Muscle layer of colon (tissue), 2 donors: ENCODE data around the gene TOPAZ1.

ENCODE experiments used
- H3K27ac ChIP-seq: one replicate; pipeline ENCODE4 v1.7.0; 2013; ENCODE audit warnings: low read depth, mild to moderate bottlenecking, low read length, moderate library complexity
- H3K27me3 ChIP-seq, 2 donors: one replicate each; pipeline ENCODE4 v1.7.0; 2013; ENCODE audit warnings: low read length in 2 of 2, mild to moderate bottlenecking in 2 of 2; ENCODE audit not compliant: insufficient read depth in 2 of 2, control insufficient read depth in 1 of 2
- H3K36me3 ChIP-seq: one replicate; pipeline ENCODE4 v1.7.0; 2013; ENCODE audit warnings: mild to moderate bottlenecking, low read length; ENCODE audit not compliant: insufficient read depth
- H3K4me1 ChIP-seq: one replicate; pipeline ENCODE4 v1.7.0; 2013; ENCODE audit warnings: mild to moderate bottlenecking, low read length; ENCODE audit not compliant: insufficient read depth
- H3K4me3 ChIP-seq, 2 donors: one replicate each; pipeline ENCODE4 v1.7.0; 2013; ENCODE audit warnings: low read length in 2 of 2, low read depth in 1 of 2, mild to moderate bottlenecking in 1 of 2, moderate library complexity in 1 of 2
- H3K9ac ChIP-seq: one replicate; pipeline ENCODE4 v1.7.0; 2013; ENCODE audit warnings: low read length
- H3K9me3 ChIP-seq: one replicate; pipeline ENCODE4 v1.7.0; 2013; ENCODE audit warnings: mild to moderate bottlenecking, low read length
- donor health status: abdominal sarcoma.
- donor health status: Adenocarcinoma of cecum.

The TOPAZ1 gene

DNA sequence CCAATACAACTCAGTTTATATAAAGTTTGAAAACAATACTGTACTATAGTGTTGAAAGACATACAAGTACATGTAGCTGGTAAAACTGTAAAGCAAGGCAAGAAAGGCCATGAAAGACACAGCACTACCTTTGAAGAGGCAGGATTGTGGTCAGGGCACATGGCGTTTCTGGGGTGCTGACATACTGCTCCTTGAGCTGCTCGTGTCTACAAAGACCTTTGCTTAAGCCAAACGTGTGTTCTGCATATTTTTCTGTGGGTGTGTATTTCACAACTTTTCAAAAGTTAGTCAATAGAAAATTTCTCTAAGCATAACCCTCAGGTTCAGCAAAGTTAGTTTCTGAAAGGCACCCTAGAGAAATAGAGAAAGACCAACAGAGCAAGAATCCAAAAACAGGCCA lies 14.1 kb upstream of the TOPAZ1 start:
- Histone ChIP-seq H3K4me3 (no peak overlapping the region), H3K36me3 (no peaks in the 10 kb centered on the region), H3K9me3 (no peaks in the 10 kb centered on the region), H3K27me3 (no peaks in the 10 kb centered on the region), H3K4me1 (no peaks in the 10 kb centered on the region), H3K9ac (no peak overlapping the region), H3K27ac (no peak overlapping the region)

DNA sequence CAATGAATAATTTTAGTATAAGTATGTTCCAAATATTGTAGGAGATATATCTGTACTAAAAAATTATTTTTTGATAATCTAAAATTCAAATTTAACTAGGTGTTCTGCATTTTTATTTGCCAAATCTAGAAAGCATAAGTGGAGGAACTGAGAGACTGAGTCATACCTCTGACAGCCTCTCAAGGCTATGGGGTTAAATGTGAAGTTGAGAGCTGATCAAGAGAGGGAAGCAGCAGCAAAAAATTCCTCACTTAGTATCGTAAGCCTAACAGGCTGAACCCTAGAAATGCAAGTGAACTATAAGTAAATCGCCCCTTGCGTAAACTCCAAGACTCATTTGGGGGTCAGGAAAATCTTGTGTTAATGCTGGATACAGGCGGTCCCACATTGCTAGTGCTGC lies 12.8 kb upstream of the TOPAZ1 start:
- Histone ChIP-seq H3K36me3 (no peaks in the 10 kb centered on the region), H3K27ac (no peak overlapping the region), H3K4me3 (no peak overlapping the region), H3K4me1 (no peaks in the 10 kb centered on the region), H3K9ac (no peak overlapping the region), H3K27me3 (no peaks in the 10 kb centered on the region), H3K9me3 (no peaks in the 10 kb centered on the region)

DNA sequence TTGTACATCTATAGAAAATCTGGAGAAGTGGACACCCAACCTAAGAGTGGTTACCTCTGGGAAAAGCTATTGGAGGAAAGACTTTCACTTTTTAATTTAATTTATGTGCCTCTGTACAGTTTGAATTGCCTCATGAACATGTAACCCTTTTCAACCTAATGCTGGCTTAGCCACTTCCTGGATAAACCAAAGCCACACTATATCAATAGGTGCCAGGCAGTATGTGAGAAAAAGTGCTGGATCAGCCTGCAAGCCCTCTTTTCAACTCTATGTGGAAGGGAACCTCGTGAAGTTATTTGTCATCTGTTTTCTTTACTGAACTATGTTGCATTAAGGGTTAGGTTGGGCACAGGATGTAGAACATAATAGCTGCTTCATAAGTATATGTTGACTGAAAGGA lies 9.3 kb upstream of the TOPAZ1 start:
- Histone ChIP-seq H3K27ac (no peak overlapping the region), H3K4me3 (no peak overlapping the region), H3K9ac (no peak overlapping the region), H3K36me3 (no peaks in the 10 kb centered on the region), H3K4me1 (no peaks in the 10 kb centered on the region), H3K9me3 (no peaks in the 10 kb centered on the region), H3K27me3 (no peaks in the 10 kb centered on the region)

DNA sequence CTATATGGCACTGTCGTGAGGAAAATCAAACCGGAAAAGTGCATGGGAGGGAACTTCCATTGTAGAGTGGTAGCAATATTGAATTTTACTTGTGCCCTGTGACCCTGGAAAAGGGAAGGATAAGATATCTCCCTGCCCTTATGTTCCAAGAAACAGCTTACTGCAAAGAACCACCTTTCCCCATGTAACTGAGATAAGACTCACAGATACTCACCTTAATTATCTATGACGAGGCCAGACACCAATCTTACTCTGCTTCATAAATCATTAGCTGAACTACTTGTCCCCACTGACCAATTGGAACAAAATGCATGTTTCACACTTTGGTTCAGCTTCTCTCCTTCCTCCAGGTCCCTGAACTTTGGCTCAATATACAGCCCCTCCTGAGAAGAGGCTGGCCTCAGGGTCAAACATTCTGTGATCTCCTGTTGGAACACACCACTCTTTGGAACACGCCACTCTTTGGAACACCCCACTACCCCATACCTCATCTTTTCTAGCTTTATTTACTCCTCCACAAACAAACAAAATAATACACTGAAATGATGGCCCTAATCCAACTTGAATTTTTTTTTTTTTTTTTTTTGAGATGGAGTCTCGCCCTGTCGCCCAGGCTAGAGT lies 6.9 kb upstream of the TOPAZ1 start:
- no peaks in the 10 kb centered on the region for H3K27me3 ChIP-seq

DNA sequence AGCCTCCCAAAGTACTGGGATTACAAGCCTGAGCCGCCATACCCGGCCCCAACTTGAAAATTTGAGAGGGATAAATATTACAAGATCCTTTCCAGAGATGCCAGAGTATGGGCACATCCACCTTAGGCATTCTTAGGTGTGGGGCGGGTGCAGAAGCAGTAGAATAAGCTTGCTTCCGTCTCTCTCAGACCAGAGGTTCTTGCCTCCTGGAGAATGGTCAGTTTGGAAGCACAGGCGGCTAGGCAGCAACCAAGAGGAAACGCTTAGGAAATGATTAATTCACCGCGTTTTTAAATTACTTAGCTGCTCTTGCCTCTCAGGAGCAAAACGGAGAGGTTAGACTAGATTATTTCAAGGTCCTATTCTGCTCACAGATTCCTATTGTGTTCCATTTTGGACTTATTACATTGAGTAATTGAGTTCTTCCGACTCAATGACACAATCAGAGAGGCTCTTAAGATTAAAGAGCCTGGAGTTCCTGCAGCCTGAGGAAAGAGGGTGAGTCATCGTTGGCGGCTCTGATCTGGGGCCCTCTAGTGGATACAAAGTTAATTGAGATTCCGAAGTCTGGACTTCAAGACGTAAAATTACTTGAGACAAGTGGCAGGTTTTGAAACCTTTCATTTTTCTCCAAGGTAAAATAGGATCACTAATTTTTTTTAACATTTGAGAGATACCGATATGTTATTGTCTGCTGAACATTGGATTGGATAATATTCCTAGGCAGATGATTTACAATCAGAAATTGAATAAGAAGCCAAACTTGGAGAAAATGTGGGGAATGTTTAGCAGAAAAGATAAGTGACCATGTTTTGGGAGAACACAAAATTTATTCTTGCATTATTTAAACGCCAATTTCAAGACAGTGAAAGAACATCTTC lies 5.8 kb upstream of the TOPAZ1 start:
- Histone ChIP-seq H3K36me3 (no peaks in the 10 kb centered on the region), H3K4me3 (no peak overlapping the region), H3K27me3 (no peaks in the 10 kb centered on the region), H3K4me1 (no peaks in the 10 kb centered on the region), H3K27ac (no peak overlapping the region), H3K9me3 (no peaks in the 10 kb centered on the region), H3K9ac (no peak overlapping the region)

More for the DNA sequence above, 6.9 kb upstream of the TOPAZ1 start:
- Histone ChIP-seq H3K9me3 (no peaks in the 10 kb centered on the region), H3K4me3 (no peak overlapping the region), H3K4me1 (no peaks in the 10 kb centered on the region), H3K9ac (no peak overlapping the region), H3K27ac (no peak overlapping the region), H3K36me3 (no peaks in the 10 kb centered on the region)

DNA sequence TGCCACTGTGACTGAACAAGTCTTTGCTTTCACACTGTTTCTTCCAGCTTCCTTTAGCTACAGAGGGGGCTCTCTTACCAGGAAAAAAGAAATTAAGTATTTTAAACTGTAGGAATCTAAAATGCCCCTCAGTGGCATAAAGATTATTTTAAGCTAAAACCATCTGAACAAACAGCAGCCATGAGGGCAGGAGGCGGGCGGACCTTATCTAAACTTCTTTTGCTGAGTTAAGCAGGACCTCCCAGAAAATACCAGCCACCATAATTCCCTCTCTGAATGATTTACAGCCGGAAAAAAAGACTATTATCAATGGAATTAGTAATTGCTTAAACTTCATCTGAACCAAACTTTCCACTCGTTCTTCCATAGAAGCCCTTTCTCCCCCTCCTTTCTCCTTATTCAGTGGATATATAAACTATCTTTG lies 5.2 kb upstream of the TOPAZ1 start:
- no peaks in the 10 kb centered on the region for H3K27me3 ChIP-seq
- H3K9me3 ChIP-seq = no peaks in the 10 kb centered on the region
- no peaks in the 10 kb centered on the region for H3K36me3 ChIP-seq
- H3K27ac ChIP-seq = no peak overlapping the region
- H3K4me3 ChIP-seq = no peak overlapping the region
- H3K9ac ChIP-seq = no peak overlapping the region
- H3K4me1 ChIP-seq = no peaks in the 10 kb centered on the region

GRCh38 chr3:44237161-44237560 lies 4.5 kb upstream of the TOPAZ1 start:
- no peaks in the 10 kb centered on the region for H3K9me3 ChIP-seq
- H3K9ac ChIP-seq = no peak overlapping the region
- H3K27me3 ChIP-seq = no peaks in the 10 kb centered on the region
- H3K27ac ChIP-seq = no peak overlapping the region
- H3K4me3 ChIP-seq = no peak overlapping the region
- H3K4me1 ChIP-seq = no peaks in the 10 kb centered on the region
- H3K36me3 ChIP-seq = no peaks in the 10 kb centered on the region

DNA sequence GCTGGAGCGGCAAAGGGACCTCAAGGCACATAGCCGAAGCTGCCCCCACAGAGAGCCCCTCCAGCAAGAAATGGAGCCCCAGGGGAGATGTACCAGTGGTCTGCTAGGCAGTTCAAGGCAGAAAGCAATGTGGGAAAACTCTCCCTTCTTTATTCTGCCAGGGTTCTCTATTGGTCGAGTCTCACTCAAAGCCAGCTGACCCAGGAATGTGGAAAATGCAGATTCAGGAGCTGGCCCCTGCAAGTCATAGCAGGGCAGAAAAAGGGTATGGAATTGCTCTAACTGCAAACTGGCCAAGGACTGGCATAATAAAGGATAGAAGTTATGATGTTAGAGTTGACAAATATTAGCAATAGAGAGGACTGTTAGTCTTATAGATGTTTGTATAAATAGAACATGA lies 4.0 kb upstream of the TOPAZ1 start:
- H3K4me1 ChIP-seq = no peaks in the 10 kb centered on the region
- H3K27ac ChIP-seq = no peak overlapping the region
- no peaks in the 10 kb centered on the region for H3K9me3 ChIP-seq
- no peak overlapping the region for H3K9ac ChIP-seq
- no peaks in the 10 kb centered on the region for H3K36me3 ChIP-seq
- H3K27me3 ChIP-seq = no peaks in the 10 kb centered on the region
- H3K4me3 ChIP-seq = no peak overlapping the region

DNA sequence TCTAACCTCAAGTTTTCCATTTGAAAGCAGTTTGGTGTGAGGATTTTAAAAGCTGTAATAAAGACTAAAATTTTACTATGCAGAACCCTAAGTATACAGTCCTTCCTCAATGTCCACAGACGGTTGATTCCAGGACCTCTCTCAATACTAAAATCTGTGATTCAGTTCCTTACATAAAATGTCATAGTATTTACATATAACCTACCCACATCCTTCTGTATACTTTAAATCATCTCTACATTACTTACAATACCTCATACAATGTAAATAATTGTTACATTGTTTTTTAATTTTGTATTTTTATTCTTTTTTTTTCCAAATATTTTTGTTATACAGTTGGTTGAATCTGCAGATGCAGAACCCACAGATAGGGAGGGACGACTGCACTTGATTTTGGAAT lies 2.8 kb upstream of the TOPAZ1 start:
- Histone ChIP-seq H3K27me3 (no peaks in the 10 kb centered on the region), H3K9me3 (no peaks in the 10 kb centered on the region), H3K4me3 (no peak overlapping the region), H3K36me3 (no peaks in the 10 kb centered on the region), H3K27ac (no peak overlapping the region), H3K4me1 (no peaks in the 10 kb centered on the region), H3K9ac (no peak overlapping the region)

GRCh38 chr3:44240061-44240460 lies 1.6 kb upstream of the TOPAZ1 start:
- no peaks in the 10 kb centered on the region for H3K27me3 ChIP-seq
- H3K4me3 ChIP-seq = no peak overlapping the region
- no peaks in the 10 kb centered on the region for H3K36me3 ChIP-seq
- H3K4me1 ChIP-seq = no peaks in the 10 kb centered on the region
- H3K27ac ChIP-seq = no peak overlapping the region
- no peak overlapping the region for H3K9ac ChIP-seq
- H3K9me3 ChIP-seq = no peaks in the 10 kb centered on the region

GRCh38 chr3:44242721-44243120 lies 1.0 kb downstream of the TOPAZ1 start:
- no peak overlapping the region for H3K27ac ChIP-seq
- no peak overlapping the region for H3K4me3 ChIP-seq
- H3K9me3 ChIP-seq = no peaks in the 10 kb centered on the region
- no peaks in the 10 kb centered on the region for H3K4me1 ChIP-seq
- no peak overlapping the region for H3K9ac ChIP-seq
- H3K36me3 ChIP-seq = no peaks in the 10 kb centered on the region
- H3K27me3 ChIP-seq = no peaks in the 10 kb centered on the region

- Histone ChIP-seq H3K27me3 (no peaks in the 10 kb centered on the region), H3K9me3 (no peaks in the 10 kb centered on the region), H3K4me3 (no peak overlapping the region), H3K36me3 (no peaks in the 10 kb centered on the region), H3K27ac (no peak overlapping the region), H3K9ac (no peak overlapping the region), H3K4me1 (no peaks in the 10 kb centered on the region)
These were observed 6.5 kb downstream of the TOPAZ1 start for GRCh38 chr3:44248152-44248551.
